GM18502 (cell line): ENCODE results near the gene RBM20.

Experiments used
- ATAC-seq: cut with Tn5 transposase; IDR thresholded peaks from one replicate; pipeline ENCODE4 v1.9.1; 2021; ENCODE audit warnings: mild to moderate bottlenecking; ENCODE audit not compliant: unreplicated experiment, poor library complexity

The RBM20 gene

GRCh38 chr10:110802090-110802489 is 158.0 kb downstream of the RBM20 start:
- no peak for ATAC-seq

- ATAC-seq, result peak; percentile 67
Observed at GRCh38 chr10:110802551-110803238, 158.6 kb downstream of the RBM20 start.

GRCh38 chr10:110803239-110803749 is 159.2 kb downstream of the RBM20 start:
- ATAC-seq, result peak; percentile 77

- peak; percentile 51 for ATAC-seq
Observed at GRCh38 chr10:110803830-110804338, 159.7 kb downstream of the RBM20 start.

- ATAC-seq, result no peak
Observed at GRCh38 chr10:110804376-110804775, 160.2 kb downstream of the RBM20 start.

GRCh38 chr10:110805292-110805691 is 161.2 kb downstream of the RBM20 start:
- no peak for ATAC-seq

- ATAC-seq, result no peak
Observed at GRCh38 chr10:110806335-110806734, 162.2 kb downstream of the RBM20 start.

- no peak for ATAC-seq
Observed at GRCh38 chr10:110808123-110808522, 164.0 kb downstream of the RBM20 start.

- ATAC-seq, result no peak
Observed at GRCh38 chr10:110808615-110809014, 164.5 kb downstream of the RBM20 start.

GRCh38 chr10:110810625-110811024 is 166.5 kb downstream of the RBM20 start:
- no peak for ATAC-seq

- ATAC-seq, result no peak
Observed at GRCh38 chr10:110811791-110812581, 167.8 kb downstream of the RBM20 start.

GRCh38 chr10:110812583-110812982 is 168.4 kb downstream of the RBM20 start:
- no peak for ATAC-seq

- no peak for ATAC-seq
Observed at GRCh38 chr10:110813743-110814472, 169.8 kb downstream of the RBM20 start.

- peak; percentile 75 for ATAC-seq
Observed at GRCh38 chr10:110815354-110816004, 171.3 kb downstream of the RBM20 start.

GRCh38 chr10:110817614-110818013 is 173.5 kb downstream of the RBM20 start:
- ATAC-seq, result peak; percentile 44

- no peak for ATAC-seq
Observed at GRCh38 chr10:110818311-110819256, 174.4 kb downstream of the RBM20 start.

GRCh38 chr10:110820321-110820814 is 176.2 kb downstream of the RBM20 start:
- no peak for ATAC-seq

- no peak for ATAC-seq
Observed at GRCh38 chr10:110821508-110821907, 177.4 kb downstream of the RBM20 start.
